AG09319 (cell line): ENCODE data around the gene RACGAP1.
"Not testable (repeated sequence)": the region's sequence is repeated elsewhere in the genome, so short reads cannot be mapped to it uniquely, and the experiment has no call there.

ENCODE experiments used
- DNase-seq: peaks from one replicate; pipeline ENCODE4 v3.0.0-alpha.2; 2010; ENCODE audit warnings: low read depth; ENCODE audit errors: extremely low read depth
- CTCF ChIP-seq: IDR thresholded peaks from 2 replicates; pipeline ENCODE4 v1.5.1; 2011; ENCODE audit warnings: low read depth, mild to moderate bottlenecking, inconsistent platforms, low read length, moderate library complexity

Gene RACGAP1

GRCh38 chr12:49998453-49998852 is 26.8 kb downstream of the RACGAP1 start:
- no peak for DNase-seq
- no peak for TF ChIP-seq CTCF

GRCh38 chr12:49990273-49990672 is 35.0 kb downstream of the RACGAP1 start:
- DNase-seq, result peak; percentile 34
- TF ChIP-seq CTCF, result no peak

- DNase-seq, result not testable (repeated sequence)
Observed at GRCh38 chr12:49989400-49989799, 35.9 kb downstream of the RACGAP1 start.

GRCh38 chr12:49987625-49988303 is 37.5 kb downstream of the RACGAP1 start:
- TF ChIP-seq CTCF, result no peak
- DNase-seq, result no peak

- DNase-seq, result not testable (repeated sequence)
Observed at GRCh38 chr12:49986476-49986875, 38.8 kb downstream of the RACGAP1 start.

GRCh38 chr12:49985981-49986380 is 39.3 kb downstream of the RACGAP1 start:
- no peak for DNase-seq
- TF ChIP-seq CTCF, result no peak

- no peak for TF ChIP-seq CTCF
- no peak for DNase-seq
Observed at GRCh38 chr12:49984476-49985359, 40.6 kb downstream of the RACGAP1 start.

GRCh38 chr12:49983892-49984291 is 41.4 kb downstream of the RACGAP1 start:
- DNase-seq, result peak; percentile 49
- TF ChIP-seq CTCF, result peak; percentile 12; the same call in 1 of the 2 replicates
